HEK293 (cell line): Measurements from ENCODE around the gene ABI3BP.

Experiments
- RBAK ChIP-seq: fragments of 450-650 bp; formaldehyde crosslinking; IDR thresholded peaks from 2 replicates; pipeline ENCODE4 v1.5.1; 2016; ENCODE audit warnings: missing biosample characterization, missing genetic modification characterization
- ZFP69B ChIP-seq: fragments of 450-650 bp; formaldehyde crosslinking; IDR thresholded peaks from 2 replicates; pipeline ENCODE4 v1.5.1; 2016; ENCODE audit warnings: missing biosample characterization, missing genetic modification characterization
- ZNF416 ChIP-seq: fragments of 450-650 bp; formaldehyde crosslinking; IDR thresholded peaks from 2 replicates; pipeline ENCODE4 v1.5.1; 2016; ENCODE audit warnings: missing biosample characterization, missing genetic modification characterization
- ZNF510 ChIP-seq: fragments of 450-650 bp; formaldehyde crosslinking; IDR thresholded peaks from 2 replicates; pipeline ENCODE4 v1.5.1; 2018; ENCODE audit warnings: mild to moderate bottlenecking, missing genetic modification characterization, missing biosample characterization; ENCODE audit not compliant: insufficient replicate concordance
- TF ChIP-seq, protein P1 (sequence below): fragments of 450-650 bp; formaldehyde crosslinking; IDR thresholded peaks from 2 replicates; pipeline ENCODE4 v1.5.1; 2017; ENCODE audit warnings: missing biosample characterization, mild to moderate bottlenecking, missing genetic modification characterization, moderate library complexity
- TF ChIP-seq, protein P2 (sequence below): sonication (generic); formaldehyde crosslinking; IDR thresholded peaks from 2 replicates; pipeline ENCODE4 v1.8.1; 2022; ENCODE audit warnings: mild to moderate bottlenecking, moderate library complexity, missing genetic modification reagents
- TF ChIP-seq, protein P3 (sequence below): fragments of 450-650 bp; formaldehyde crosslinking; IDR thresholded peaks from 2 replicates; pipeline ENCODE4 v1.5.1; 2016; ENCODE audit warnings: missing biosample characterization, missing genetic modification characterization
- TF ChIP-seq, protein P4 (sequence below): fragments of 450-650 bp; formaldehyde crosslinking; IDR thresholded peaks from 2 replicates; pipeline ENCODE4 v1.5.1; 2016; ENCODE audit warnings: missing biosample characterization, missing genetic modification characterization
- TF ChIP-seq, protein P5 (sequence below): fragments of 450-650 bp; formaldehyde crosslinking; conservative IDR thresholded peaks from 2 replicates; pipeline ENCODE4 v1.5.1; 2016; ENCODE audit warnings: low read depth, missing biosample characterization, missing genetic modification characterization

DNA sequence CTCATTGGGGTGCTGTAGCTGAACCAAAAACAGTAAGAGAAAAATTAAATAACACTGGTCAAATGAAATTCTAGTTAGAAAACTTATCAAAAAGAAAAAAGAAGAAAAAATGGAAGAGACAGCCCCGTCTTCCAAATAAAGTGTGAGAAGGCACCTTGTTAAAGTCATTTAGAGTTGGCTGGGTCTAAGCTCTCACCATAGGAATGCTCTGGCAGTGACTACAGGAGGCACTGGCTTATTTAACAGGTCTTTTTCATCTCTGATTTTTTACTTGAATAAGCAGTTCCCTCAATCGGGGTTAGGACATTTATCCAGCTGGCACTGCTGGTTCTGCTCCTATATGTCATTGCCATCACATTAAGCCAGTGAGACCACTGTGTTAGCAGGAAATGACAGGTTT lies 1.6 kb upstream of the ABI3BP start:
- no peak for TF ChIP-seq ZNF510
- TF ChIP-seq, protein P1, sequence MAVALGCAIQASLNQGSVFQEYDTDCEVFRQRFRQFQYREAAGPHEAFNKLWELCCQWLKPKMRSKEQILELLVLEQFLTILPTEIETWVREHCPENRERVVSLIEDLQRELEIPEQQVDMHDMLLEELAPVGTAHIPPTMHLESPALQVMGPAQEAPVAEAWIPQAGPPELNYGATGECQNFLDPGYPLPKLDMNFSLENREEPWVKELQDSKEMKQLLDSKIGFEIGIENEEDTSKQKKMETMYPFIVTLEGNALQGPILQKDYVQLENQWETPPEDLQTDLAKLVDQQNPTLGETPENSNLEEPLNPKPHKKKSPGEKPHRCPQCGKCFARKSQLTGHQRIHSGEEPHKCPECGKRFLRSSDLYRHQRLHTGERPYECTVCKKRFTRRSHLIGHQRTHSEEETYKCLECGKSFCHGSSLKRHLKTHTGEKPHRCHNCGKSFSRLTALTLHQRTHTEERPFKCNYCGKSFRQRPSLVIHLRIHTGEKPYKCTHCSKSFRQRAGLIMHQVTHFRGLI (tag by site-specific recombination) = no peak
- TF ChIP-seq, protein P2, sequence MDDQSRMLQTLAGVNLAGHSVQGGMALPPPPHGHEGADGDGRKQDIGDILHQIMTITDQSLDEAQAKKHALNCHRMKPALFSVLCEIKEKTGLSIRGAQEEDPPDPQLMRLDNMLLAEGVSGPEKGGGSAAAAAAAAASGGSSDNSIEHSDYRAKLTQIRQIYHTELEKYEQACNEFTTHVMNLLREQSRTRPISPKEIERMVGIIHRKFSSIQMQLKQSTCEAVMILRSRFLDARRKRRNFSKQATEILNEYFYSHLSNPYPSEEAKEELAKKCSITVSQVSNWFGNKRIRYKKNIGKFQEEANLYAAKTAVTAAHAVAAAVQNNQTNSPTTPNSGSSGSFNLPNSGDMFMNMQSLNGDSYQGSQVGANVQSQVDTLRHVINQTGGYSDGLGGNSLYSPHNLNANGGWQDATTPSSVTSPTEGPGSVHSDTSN (CRISPR knock-in tag) = no peak
- TF ChIP-seq, protein P3, sequence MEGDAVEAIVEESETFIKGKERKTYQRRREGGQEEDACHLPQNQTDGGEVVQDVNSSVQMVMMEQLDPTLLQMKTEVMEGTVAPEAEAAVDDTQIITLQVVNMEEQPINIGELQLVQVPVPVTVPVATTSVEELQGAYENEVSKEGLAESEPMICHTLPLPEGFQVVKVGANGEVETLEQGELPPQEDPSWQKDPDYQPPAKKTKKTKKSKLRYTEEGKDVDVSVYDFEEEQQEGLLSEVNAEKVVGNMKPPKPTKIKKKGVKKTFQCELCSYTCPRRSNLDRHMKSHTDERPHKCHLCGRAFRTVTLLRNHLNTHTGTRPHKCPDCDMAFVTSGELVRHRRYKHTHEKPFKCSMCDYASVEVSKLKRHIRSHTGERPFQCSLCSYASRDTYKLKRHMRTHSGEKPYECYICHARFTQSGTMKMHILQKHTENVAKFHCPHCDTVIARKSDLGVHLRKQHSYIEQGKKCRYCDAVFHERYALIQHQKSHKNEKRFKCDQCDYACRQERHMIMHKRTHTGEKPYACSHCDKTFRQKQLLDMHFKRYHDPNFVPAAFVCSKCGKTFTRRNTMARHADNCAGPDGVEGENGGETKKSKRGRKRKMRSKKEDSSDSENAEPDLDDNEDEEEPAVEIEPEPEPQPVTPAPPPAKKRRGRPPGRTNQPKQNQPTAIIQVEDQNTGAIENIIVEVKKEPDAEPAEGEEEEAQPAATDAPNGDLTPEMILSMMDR (tag by site-specific recombination) = no peak
- TF ChIP-seq RBAK (tag by site-specific recombination) = no peak
- TF ChIP-seq ZFP69B (tag by site-specific recombination) = no peak
- TF ChIP-seq, protein P4, sequence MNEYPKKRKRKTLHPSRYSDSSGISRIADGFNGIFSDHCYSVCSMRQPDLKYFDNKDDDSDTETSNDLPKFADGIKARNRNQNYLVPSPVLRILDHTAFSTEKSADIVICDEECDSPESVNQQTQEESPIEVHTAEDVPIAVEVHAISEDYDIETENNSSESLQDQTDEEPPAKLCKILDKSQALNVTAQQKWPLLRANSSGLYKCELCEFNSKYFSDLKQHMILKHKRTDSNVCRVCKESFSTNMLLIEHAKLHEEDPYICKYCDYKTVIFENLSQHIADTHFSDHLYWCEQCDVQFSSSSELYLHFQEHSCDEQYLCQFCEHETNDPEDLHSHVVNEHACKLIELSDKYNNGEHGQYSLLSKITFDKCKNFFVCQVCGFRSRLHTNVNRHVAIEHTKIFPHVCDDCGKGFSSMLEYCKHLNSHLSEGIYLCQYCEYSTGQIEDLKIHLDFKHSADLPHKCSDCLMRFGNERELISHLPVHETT (tag by site-specific recombination) = no peak
- TF ChIP-seq, protein P5, sequence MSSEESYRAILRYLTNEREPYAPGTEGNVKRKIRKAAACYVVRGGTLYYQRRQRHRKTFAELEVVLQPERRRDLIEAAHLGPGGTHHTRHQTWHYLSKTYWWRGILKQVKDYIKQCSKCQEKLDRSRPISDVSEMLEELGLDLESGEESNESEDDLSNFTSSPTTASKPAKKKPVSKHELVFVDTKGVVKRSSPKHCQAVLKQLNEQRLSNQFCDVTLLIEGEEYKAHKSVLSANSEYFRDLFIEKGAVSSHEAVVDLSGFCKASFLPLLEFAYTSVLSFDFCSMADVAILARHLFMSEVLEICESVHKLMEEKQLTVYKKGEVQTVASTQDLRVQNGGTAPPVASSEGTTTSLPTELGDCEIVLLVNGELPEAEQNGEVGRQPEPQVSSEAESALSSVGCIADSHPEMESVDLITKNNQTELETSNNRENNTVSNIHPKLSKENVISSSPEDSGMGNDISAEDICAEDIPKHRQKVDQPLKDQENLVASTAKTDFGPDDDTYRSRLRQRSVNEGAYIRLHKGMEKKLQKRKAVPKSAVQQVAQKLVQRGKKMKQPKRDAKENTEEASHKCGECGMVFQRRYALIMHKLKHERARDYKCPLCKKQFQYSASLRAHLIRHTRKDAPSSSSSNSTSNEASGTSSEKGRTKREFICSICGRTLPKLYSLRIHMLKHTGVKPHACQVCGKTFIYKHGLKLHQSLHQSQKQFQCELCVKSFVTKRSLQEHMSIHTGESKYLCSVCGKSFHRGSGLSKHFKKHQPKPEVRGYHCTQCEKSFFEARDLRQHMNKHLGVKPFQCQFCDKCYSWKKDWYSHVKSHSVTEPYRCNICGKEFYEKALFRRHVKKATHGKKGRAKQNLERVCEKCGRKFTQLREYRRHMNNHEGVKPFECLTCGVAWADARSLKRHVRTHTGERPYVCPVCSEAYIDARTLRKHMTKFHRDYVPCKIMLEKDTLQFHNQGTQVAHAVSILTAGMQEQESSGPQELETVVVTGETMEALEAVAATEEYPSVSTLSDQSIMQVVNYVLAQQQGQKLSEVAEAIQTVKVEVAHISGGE (tag by site-specific recombination) = no peak
- TF ChIP-seq ZNF416 = no peak
